Osteoblast (primary cell): ENCODE data around the gene UBTFL1. TPM values are rescaled to one million over a fixed set of nuclear protein-coding genes. Genes with fewer than 3 reads are reported as not detected.
A peak's percentile ranks its signal among the peaks of the same experiment; 100 is the strongest.

Experiments
- DNase-seq: peaks from one replicate; pipeline ENCODE4 v3.0.0; 2011; ENCODE audit warnings: low spot score, mixed read lengths; ENCODE audit not compliant: insufficient read length; ENCODE audit errors: missing footprints
- H2AFZ ChIP-seq: 2 replicates; pipeline ENCODE4 v1.6.0; 2011; ENCODE audit warnings: mild to moderate bottlenecking, low read length
- H3K27ac ChIP-seq: 2 replicates; pipeline ENCODE4 v1.5.1; 2011; ENCODE audit warnings: mild to moderate bottlenecking, low read depth, low read length, moderate library complexity
- H3K27me3 ChIP-seq: 2 replicates; pipeline ENCODE4 v1.6.0; 2012; ENCODE audit warnings: mild to moderate bottlenecking, control low read depth, inconsistent platforms, low read length, moderate library complexity; ENCODE audit not compliant: insufficient read depth
- H3K36me3 ChIP-seq: 2 replicates; pipeline ENCODE4 v1.5.1; 2011; ENCODE audit warnings: mild to moderate bottlenecking, low read length, control low read depth, moderate library complexity; ENCODE audit not compliant: insufficient read depth
- H3K4me1 ChIP-seq: 2 replicates; pipeline ENCODE4 v1.5.1; 2011; ENCODE audit warnings: mild to moderate bottlenecking, low read length, control low read depth, moderate library complexity; ENCODE audit not compliant: insufficient read depth
- H3K4me2 ChIP-seq: 2 replicates; pipeline ENCODE4 v1.6.0; 2011; ENCODE audit warnings: mild to moderate bottlenecking, low read length; ENCODE audit not compliant: insufficient read depth
- H3K4me3 ChIP-seq: fragments of 200-600 bp; sonication (generic); 3 replicates; pipeline ENCODE4 v1.5.1; 2012; ENCODE audit warnings: mild to moderate bottlenecking, low read length, inconsistent platforms; ENCODE audit not compliant: insufficient read depth
- H3K79me2 ChIP-seq: 2 replicates; pipeline ENCODE4 v1.6.0; 2012; ENCODE audit warnings: mild to moderate bottlenecking, low read length, control low read depth, inconsistent platforms; ENCODE audit not compliant: insufficient read depth
- H3K9me3 ChIP-seq: 2 replicates; pipeline ENCODE4 v1.5.1; 2011; ENCODE audit warnings: low read depth, low read length, control low read depth
- H4K20me1 ChIP-seq: 2 replicates; pipeline ENCODE4 v1.6.0; 2012; ENCODE audit warnings: mild to moderate bottlenecking, low read length, control low read depth; ENCODE audit not compliant: insufficient read depth
- total RNA-seq: library from RNA; depleted of rRNA; stranded (reverse); fragments of >200 nt; gene quantifications from 2 replicates; pipeline ENCODE4 v1.2.3, GENCODE V29; 2012
- TF ChIP-seq, protein P1 (sequence below): IDR thresholded peaks from 2 replicates; pipeline ENCODE4 v1.5.1; 2011; ENCODE audit warnings: mild to moderate bottlenecking, low read depth, low read length, moderate library complexity; ENCODE audit errors: extremely low read depth

The UBTFL1 gene
- total RNA-seq, 1 donor: not detected

- Histone ChIP-seq H3K4me3 (no peak overlapping the region), H3K4me2 (no peak overlapping the region), H3K79me2 (no peaks in the 10 kb centered on the region), H4K20me1 (no peaks in the 10 kb centered on the region), H3K9me3 (no peaks in the 10 kb centered on the region), H2AFZ (no peak overlapping the region), H3K27ac (no peak overlapping the region), H3K36me3 (no peaks in the 10 kb centered on the region), H3K27me3 (no peaks in the 10 kb centered on the region), H3K4me1 (no peaks in the 10 kb centered on the region)
- no peak for DNase-seq
- TF ChIP-seq, protein P1, sequence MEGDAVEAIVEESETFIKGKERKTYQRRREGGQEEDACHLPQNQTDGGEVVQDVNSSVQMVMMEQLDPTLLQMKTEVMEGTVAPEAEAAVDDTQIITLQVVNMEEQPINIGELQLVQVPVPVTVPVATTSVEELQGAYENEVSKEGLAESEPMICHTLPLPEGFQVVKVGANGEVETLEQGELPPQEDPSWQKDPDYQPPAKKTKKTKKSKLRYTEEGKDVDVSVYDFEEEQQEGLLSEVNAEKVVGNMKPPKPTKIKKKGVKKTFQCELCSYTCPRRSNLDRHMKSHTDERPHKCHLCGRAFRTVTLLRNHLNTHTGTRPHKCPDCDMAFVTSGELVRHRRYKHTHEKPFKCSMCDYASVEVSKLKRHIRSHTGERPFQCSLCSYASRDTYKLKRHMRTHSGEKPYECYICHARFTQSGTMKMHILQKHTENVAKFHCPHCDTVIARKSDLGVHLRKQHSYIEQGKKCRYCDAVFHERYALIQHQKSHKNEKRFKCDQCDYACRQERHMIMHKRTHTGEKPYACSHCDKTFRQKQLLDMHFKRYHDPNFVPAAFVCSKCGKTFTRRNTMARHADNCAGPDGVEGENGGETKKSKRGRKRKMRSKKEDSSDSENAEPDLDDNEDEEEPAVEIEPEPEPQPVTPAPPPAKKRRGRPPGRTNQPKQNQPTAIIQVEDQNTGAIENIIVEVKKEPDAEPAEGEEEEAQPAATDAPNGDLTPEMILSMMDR: no peak
These were observed 39.2 kb downstream of the UBTFL1 start for GRCh38 chr11:90124946-90125345.

DNA sequence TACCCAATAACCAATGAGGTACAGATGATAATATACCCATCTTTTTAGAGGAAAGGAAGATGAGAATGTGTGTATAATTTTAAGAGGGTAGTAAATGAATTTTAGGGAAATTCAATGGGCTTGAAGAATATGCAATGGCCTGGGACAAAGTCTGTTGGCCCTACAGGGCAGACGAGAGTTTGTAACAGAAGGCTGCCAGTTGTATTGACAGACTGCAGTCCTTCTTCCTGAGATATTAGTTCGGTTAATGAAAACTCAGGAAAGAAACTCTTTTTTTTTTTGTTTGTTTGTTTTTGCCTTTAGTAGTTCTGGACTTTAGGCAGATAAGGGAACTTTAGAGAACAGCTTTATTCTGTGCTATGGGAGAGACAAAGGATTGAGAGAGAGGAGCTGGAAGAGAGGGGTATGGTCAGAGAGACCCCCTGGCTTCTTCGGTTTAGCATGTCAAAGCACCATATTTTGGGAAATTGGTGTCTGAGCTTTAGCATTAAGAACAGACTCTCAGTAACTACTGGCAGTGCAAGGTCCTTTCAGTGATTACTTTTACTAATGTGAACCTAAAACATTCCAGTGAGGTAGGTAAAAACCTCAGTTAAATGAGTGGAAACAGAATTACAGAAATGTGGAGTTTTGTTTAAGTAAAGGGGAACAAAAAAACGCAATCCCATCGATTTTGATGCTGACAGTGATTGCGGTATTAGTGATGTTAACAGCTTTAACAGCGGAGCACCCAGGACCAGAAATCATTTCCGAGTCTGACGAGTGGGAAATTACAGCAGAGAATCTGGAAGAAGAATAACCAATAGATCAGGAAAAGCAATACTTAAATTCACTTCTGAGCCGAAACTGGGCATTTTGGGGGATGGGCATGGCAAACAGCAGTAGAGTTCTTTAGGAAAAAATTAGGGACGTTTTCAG, 48.1 kb downstream of the UBTFL1 start:
- Histone ChIP-seq H4K20me1 (no peaks in the 10 kb centered on the region), H3K4me2 (peak overlapping the region; percentile 96), H3K9me3 (no peaks in the 10 kb centered on the region), H3K4me1 (peaks cover 2% of the 10 kb centered on the region), H3K4me3 (peak overlapping the region; percentile 75), H3K36me3 (no peaks in the 10 kb centered on the region), H3K27ac (no peak overlapping the region), H2AFZ (peak overlapping the region; percentile 96), H3K79me2 (no peaks in the 10 kb centered on the region), H3K27me3 (no peaks in the 10 kb centered on the region)
- no peak for DNase-seq
- TF ChIP-seq, protein P1: no peak

GRCh38 chr11:90134478-90135003, 48.8 kb downstream of the UBTFL1 start, which contains the start of gene NAALAD2:
NAALAD2 (plus strand) TSS chr11:90134663; CDS start chr11:90134759, 96 bp downstream.
- TF ChIP-seq, protein P1: no peak
- peaks cover 2% of the 10 kb centered on the region for H3K4me1 ChIP-seq
- H3K4me3 ChIP-seq: peak within 1 kb of the TSS; percentile 75
- H4K20me1 ChIP-seq: no peaks in the 10 kb centered on the region
- H3K36me3 ChIP-seq: no peaks in the 10 kb centered on the region
- H3K27ac ChIP-seq: no peak within 1 kb of the TSS
- H3K9me3 ChIP-seq: no peaks in the 10 kb centered on the region
- peak; percentile 39 for DNase-seq
- peak within 1 kb of the TSS; percentile 96 for H2AFZ ChIP-seq
- H3K4me2 ChIP-seq: peak within 1 kb of the TSS; percentile 96
- H3K27me3 ChIP-seq: no peaks in the 10 kb centered on the region
- no peaks in the 10 kb centered on the region for H3K79me2 ChIP-seq

DNA sequence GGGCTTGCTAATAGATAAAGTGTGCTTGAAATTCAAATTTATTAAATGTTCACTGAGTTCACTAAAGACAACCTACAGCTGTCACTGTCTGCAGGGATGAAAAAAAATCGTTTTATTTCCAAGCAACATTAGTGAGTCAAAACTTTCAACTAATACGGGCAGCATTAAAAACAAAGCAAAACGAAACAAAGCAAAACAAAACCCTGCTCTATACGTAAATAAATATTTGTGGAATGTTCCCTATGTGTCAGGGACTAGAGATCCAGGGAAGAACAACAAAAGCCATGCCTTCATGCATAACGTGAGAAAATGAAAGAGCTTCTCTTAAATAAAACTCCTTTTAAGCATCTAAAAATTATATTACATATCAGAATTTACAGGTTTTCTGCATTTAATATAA, 49.3 kb downstream of the UBTFL1 start:
- DNase-seq: no peak
- peaks cover 2% of the 10 kb centered on the region for H3K4me1 ChIP-seq
- TF ChIP-seq, protein P1: no peak
- no peaks in the 10 kb centered on the region for H4K20me1 ChIP-seq
- H3K27me3 ChIP-seq: no peaks in the 10 kb centered on the region
- peak overlapping the region; percentile 75 for H3K4me3 ChIP-seq
- H3K79me2 ChIP-seq: no peaks in the 10 kb centered on the region
- H3K9me3 ChIP-seq: no peaks in the 10 kb centered on the region
- H3K4me2 ChIP-seq: peak overlapping the region; percentile 96
- H2AFZ ChIP-seq: peak overlapping the region; percentile 96
- H3K27ac ChIP-seq: no peak overlapping the region
- no peaks in the 10 kb centered on the region for H3K36me3 ChIP-seq
